Nasal cavity respiratory epithelium epithelial cell of viscerocranial mucosa (primary cell): ENCODE results near the gene SMIM13. TPM values are rescaled to one million over a fixed set of nuclear protein-coding genes. Genes with fewer than 3 reads are reported as not detected.

Experiments used
- total RNA-seq: library from RNA; depleted of rRNA; stranded (reverse); fragments of >200 nt; gene quantifications from 2 replicates; pipeline ENCODE4 v1.2.3, GENCODE V29; 2014

SMIM13 gene
- 35.5 and 37.9 TPM in 2 replicates for total RNA-seq

DNA sequence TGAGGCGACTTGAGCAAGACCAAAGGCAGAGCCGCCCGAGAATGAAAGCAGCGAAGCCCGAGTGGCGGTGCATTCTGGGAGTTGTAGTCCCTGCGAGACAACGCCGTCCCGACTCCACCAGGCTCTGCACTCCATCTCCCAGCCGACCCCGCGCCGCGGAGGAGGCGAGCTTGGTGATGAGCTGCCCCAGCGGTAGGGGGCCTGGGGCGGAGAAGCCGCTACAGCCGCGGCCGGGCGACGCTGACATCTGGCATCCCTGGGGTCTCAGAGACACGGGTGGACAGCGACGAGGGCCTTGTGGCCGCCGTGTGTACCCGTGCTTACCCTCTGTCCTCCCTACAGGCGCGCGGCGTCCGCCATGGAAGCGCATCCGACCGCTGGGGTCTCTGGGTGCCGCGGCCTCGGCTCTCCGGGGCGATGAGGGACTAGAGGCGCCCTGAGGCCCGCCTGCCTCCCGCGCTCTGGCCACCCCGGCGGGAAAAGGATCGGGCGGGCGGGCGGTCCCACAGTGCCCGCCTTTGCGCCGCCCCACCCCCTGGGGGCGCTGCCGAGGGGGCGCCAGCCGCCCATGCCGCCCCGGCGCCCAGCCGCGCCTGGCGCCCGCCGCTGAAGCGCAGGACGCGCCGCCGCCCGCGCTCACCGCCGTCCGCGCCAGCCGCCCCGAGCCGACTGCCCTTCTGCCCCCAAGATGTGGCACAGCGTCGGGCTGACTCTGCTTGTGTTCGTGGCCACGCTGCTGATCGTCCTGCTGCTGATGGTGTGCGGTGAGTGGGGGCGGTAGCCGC is at the start of gene SMIM13:
TSS of gene SMIM13 (plus strand) at position 209 of the 785 bp plus-strand sequence. CDS start at position 689, 480 bp downstream.

DNA sequence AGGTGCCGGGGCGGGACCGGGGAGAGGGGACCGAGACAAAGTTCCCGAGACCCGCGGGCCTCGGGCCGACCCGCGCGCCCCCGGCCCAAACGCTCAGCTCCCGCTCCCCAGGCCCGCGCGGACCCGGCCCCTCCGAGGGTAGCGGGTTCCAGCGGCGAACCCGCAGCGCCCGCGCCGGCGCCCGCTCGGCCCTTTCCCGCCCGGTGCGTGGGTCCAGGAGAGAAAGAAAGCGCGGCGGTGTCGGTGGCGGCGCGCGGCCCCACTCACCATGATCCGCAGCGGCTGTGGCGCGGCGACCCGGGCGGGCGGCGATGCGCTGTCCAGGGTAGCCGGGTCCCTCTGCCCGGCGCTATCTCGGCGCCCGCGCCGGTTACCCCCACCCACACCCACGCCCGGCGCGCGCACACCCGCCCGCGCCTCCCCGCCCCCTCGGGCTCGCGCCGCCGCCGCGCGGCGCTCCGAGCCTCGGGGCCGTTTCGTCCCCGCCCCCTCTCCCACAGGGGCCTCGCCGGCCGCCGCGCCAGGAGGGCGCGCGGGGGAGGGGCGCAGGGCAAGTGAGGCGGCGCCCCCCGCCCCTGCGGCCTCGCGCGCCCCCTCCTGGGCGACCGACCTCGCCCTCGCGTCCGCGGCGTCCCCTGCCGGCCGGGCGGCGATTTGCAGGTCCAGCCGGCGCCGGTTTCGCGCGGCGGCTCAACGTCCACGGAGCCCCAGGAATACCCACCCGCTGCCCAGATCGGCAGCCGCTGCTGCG is 49.5 kb upstream of the SMIM13 start, which contains the start of gene ELOVL2:
TSS of gene ELOVL2 (minus strand) at position 345 of the 751 bp plus-strand sequence. CDS start at position 270, 75 bp downstream.

DNA sequence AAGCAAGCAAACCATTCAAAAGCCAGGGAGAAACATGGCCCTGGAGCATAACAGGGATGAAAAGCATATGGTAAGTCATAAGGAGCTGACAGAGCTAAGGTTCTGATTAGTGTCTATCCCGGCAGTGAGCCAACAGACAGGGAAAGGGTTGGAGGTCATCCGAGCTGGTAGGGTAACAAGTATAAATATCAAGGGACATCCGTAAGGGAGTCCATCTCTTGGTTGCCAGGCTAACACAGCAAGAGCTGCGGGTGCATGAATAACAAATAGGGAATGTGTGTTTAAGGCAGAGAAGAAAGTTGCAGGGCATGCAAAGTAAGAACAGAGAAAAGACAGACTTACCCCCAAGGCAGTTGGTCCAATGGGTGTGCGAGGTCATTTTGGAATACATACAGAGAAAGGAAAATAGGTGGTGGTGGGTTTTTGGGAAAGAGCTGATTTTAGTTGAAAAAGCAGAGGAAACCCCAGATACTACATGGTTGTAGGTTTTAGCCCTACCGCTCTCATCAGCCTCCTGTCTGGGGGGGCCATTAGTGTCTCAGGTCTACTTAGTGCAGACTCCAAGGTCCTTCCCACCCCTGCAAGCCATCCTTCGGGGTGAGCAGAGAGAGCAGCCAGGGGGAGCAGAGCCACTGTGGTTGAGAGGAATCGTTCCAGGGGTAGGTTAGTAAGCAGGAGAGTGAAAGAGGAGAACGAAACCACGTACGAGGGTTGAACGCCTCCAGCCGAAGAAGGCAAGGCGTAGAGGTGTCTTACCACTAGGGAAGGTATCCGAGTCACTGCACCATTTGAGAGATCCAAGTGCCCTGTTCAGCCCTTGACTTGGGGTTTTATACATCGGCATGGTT is 17.5 kb downstream of the SMIM13 start, which contains the start of gene ERVFRD-1:
TSS of gene ERVFRD-1 (minus strand) at position 805 of the 848 bp plus-strand sequence. CDS start 6,415 bp downstream, outside the sequence.

Other genes with a start within 250 kb of the SMIM13 start
- not detected in 2 replicates for gene GCM2, start 211.8 kb upstream of the SMIM13 start, total RNA-seq
- 0.85 and 2.4 TPM in 2 replicates for gene SYCP2L, start 206.8 kb upstream of the SMIM13 start, total RNA-seq
- under 0.01 TPM in 1 of 2 replicates, not detected in the other for gene ELOVL2, start 49.5 kb upstream of the SMIM13 start, total RNA-seq
- gene ERVFRD-1, start 17.9 kb downstream of the SMIM13 start, total RNA-seq, result not detected in 2 replicates
- gene NEDD9, start 138.8 kb downstream of the SMIM13 start, total RNA-seq, result 8.5 and 21.3 TPM in 2 replicates